ENCODE results near the gene FNBP1. TPM values are rescaled to one million over a fixed set of nuclear protein-coding genes. Genes with fewer than 3 reads are reported as not detected.
A peak's percentile ranks its signal among the peaks of the same experiment; 100 is the strongest.

Gene FNBP1
- total and polyA plus RNA-seq, 2 of the 13 experiments (the other 11 are each of a cell fraction or from before 2014, with no cell fraction given) = 5.4 to 19.5 TPM

- TF ChIP-seq ZNF792 (CRISPR knock-in tag; IDR thresholded peaks at IDR 0.05) (no peak), GABPB1 (CRISPR knock-in tag; IDR thresholded peaks at IDR 0.05) (peak; percentile 82), HMGA1 (CRISPR knock-in tag; conservative IDR thresholded peaks at IDR 0.05) (no peak), TRIM22 (IDR thresholded peaks at IDR 0.05) (no peak), HOXA3 (CRISPR knock-in tag; IDR thresholded peaks at IDR 0.05) (peak; percentile 36; the same call in 1 of the 2 replicates), CAMTA2 (CRISPR knock-in tag; IDR thresholded peaks at IDR 0.05; ENCODE audit: borderline replicate concordance) (no peak), ZNF124 (CRISPR knock-in tag; IDR thresholded peaks at IDR 0.05) (0 out of 2 replicates have a peak, but pooled peaks have one; percentile 6), ELF1 (CRISPR knock-in tag; IDR thresholded peaks at IDR 0.05) (peak; percentile 78), SOX5 (CRISPR knock-in tag; IDR thresholded peaks at IDR 0.05; ENCODE audit: borderline replicate concordance) (no peak), MXD4 (CRISPR knock-in tag; IDR thresholded peaks at IDR 0.05) (no peak), ZNF780A (CRISPR knock-in tag; IDR thresholded peaks at IDR 0.05) (no peak), ZNF770 (CRISPR knock-in tag; IDR thresholded peaks at IDR 0.05) (no peak), U2AF2 (IDR thresholded peaks at IDR 0.05; ENCODE audit: low read depth, low read length) (no peak), ELF3 (CRISPR knock-in tag; IDR thresholded peaks at IDR 0.05) (peak; percentile 28; the same call in 1 of the 2 replicates), ZGPAT (CRISPR knock-in tag; IDR thresholded peaks at IDR 0.05) (peak; percentile 61; the same call in 1 of the 2 replicates), THAP7 (CRISPR knock-in tag; IDR thresholded peaks at IDR 0.05) (no peak), HIVEP1 (CRISPR knock-in tag; IDR thresholded peaks at IDR 0.05) (peak; percentile 18; the same call in 1 of the 2 replicates), MAFF (IDR thresholded peaks at IDR 0.05; ENCODE audit: low read depth, low read length) (no peak), HMGXB4 (CRISPR knock-in tag; IDR thresholded peaks at IDR 0.05; ENCODE audit: borderline replicate concordance in 1 of 2, low read depth in 1 of 2) (peak in 1 of 2 experiments; percentile 14; a peak in 1 of 4 replicates), LBX2 (CRISPR knock-in tag; IDR thresholded peaks at IDR 0.05; ENCODE audit: borderline replicate concordance) (no peak), ZNF12 (CRISPR knock-in tag; IDR thresholded peaks at IDR 0.05) (0 out of 2 replicates have a peak, but pooled peaks have one; percentile 12)
Observed at GRCh38 chr9:129884220-129885017, 158.6 kb downstream of the FNBP1 start (continued).
